Stimulated activated CD4-positive, alpha-beta T cell treated with anti-CD3 and anti-CD28 coated beads, Interleukin-15, amount 100 ng/mL, for 24 hours (primary cell): ENCODE measurements around the gene HBM.
"Not testable (repeated sequence)": the region's sequence is repeated elsewhere in the genome, so short reads cannot be mapped to it uniquely, and the experiment has no call there.

ENCODE experiments used
- DNase-seq: peaks from one replicate; pipeline ENCODE4 v3.0.0-alpha.2; 2020

Gene HBM, protein sequence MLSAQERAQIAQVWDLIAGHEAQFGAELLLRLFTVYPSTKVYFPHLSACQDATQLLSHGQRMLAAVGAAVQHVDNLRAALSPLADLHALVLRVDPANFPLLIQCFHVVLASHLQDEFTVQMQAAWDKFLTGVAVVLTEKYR

DNA sequence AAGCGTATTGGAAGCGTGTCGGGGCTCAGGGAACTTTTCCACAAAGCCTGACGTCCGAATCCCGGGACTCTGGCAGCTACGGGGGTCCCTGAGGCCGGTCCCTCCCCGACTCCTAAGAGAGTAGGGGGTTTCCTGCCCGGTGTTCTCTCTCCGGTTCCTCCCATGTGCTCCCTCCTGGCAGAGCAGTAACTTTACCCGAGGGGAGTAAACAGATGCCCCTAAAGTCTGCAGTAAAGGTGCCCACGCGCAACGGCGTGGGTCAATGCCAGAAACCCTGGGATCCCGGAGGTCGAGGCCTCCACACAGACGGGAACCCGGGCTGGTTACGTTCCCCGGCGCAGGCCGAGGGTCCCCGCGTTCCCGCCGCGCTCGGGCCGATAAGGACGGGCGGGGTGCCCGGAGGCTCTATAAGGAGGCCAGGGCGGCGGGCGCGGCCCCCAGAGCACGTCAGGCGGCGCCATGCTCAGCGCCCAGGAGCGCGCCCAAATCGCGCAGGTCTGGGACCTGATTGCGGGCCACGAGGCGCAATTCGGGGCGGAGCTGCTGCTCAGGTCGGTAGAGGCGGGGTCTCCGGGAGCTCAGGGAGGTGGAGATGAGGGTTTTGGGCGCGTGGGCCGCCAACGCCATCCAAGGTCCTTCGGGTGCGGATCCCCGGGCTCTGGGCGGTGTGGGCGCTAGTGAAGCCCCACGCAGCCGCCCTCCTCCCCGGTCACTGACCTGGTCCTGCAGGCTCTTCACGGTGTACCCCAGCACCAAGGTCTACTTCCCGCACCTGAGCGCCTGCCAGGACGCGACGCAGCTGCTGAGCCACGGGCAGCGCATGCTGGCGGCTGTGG, at the start of gene HBM:
Gene HBM (plus strand): TSS at position 440 of the 836 bp plus-strand sequence. CDS start 20 bp downstream, at position 460.
- DNase-seq, result peak; percentile 41

DNA sequence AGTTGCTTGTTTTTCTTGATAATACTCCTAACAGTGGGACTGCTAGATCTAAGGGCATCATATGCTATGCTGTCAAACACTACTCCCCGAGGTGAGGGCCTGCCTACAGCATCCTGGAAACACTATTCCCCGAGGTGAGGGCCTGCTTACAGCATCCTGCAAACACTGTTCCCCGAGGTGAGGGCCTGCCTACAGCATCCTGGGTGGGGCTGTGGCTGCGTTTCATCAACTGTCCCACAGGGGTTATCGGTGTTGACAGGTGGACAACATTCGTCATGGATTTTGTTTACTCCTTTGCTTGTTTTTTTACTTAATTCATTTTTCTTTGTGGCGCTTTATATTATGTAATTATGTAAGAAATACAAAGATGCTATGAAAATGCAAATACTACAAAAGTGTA, 49.8 kb upstream of the HBM start:
- no peak for DNase-seq

DNA sequence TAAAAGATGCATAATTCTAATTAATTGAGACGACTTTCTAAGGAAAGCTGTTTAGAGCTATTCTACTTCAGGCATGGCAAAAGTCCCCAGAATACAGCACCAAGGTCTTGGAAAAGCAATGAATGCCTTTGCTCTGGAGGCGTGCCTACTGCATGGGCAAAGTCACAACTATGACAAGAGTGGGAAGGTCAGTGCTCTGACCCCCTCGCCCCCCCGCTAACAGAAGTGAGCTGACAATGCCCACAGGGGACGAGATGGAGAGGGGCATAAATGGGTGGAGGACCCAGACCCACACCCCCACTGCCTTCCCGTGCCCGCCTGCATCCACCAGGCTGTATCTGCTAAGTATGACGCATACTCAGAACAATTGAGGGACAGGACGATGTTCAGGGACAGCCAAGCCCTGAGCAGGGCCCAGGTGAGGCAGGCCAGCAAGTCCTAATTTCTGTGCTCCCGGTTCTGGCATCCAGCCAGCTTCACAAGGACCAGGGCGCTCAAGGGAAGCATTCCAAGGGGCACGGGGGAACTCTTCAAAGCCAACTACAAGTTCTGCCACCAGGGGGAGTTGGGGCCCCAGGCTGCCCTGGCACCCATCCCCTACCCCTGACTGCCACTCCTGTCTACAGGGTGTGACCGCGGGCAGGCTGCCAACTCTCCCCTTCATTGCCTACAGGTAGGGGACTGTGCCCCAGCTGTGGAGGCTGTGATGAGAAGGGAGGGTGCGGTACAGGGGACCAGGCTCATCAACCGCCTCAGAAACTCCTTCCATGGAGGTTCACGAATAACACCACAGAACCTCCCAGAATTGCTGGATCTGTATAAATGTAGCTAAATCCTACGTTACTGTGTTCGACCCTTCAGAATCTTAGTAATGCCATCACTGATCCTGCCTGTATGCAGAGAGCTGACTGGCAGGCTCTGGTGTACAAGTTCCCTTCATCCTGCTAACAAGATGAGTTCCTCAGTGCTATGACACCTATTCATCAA, 48.1 kb upstream of the HBM start:
- peak; percentile 75 for DNase-seq

- DNase-seq, result no peak
Measured at GRCh38 chr16:118857-119256, 46.9 kb upstream of the HBM start.

DNA sequence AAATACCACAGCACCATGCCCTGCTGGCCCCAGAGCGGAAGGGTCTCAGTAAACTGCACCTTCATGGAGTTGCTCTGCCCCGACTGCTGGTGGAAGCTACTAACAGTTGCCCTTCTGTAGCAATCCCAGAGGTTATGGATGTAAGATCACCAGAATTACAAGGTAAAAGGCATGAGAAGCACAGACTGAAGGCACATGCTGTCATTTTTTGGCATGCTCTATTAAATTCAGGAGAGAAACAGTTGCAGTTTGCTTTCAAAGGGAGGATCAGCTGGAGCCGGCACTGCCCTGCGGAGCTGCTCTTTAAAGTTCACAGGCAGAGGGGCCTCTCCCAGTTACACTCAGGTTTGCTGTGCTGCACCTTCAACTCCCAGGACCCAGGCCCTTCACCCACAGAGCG, 46.5 kb upstream of the HBM start:
- DNase-seq, result no peak

DNA sequence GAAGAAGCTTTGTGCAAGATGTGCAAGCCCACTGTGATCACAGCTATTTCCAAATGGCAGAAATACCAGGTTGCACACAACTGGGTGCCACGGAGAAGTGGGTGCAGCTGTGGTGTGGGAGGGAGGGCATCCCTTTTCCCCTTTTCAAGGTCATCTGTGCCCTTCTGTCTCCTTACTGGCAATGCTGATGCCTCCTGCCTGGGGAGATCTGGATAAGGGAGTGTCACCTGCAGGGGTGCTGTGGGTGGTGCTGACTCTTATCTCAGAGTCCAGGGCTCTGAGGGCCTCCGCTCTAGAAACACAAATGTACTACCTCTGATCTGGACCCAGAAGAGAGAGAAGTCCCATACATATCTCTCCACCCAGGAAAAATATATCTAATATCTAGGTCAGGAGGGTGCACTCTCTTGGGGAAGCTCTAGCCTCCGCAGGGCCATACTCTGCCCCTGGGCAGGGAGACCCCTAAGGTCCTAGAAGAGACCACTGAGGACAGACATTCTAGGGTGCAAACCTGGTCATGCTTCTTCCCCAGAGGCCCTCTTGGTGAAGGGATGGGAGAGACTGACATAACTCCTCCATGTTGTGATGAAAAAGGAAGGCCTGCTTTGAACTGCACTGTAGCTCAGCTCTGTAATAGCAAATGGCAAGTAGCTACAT, 45.8 kb upstream of the HBM start:
- DNase-seq, result no peak

DNA sequence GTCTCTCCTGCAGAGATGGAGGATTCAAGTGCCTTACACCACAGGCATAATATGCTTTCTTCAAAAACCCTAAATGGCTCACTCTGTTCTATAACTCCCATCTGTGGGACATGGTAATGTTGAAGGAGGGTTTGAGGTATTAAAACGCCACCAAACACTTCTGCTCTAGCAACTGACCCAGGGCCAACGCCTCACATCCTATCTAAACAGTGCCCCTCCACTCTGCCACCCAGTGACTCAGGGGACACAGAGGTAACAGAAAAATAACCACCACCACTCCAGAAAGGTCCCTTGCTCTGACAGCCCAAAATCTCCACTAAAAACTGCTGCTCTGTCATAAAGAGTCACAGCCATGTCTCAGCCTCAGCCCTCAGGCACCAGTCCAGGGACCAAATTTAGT, 45.0 kb upstream of the HBM start:
- DNase-seq, result no peak

DNA sequence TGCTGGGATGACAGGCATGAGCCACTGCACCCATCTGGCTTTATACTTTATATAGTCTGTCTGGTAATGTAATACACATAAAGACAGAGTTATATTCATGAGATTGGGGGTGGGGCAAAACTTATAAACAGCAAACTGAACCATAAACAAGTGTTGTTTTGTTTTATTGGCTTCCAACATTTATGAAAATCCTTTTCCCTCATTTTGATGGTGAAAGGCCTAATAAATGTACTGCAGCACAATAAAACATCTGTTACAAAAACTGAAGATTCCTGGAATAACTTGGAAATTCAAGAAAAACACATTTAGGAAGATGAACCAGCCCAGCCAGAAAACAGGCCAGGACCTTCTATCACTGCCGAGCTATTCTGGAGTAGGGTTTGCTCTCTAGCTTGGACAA, 43.4 kb upstream of the HBM start:
- DNase-seq, result no peak

- not testable (repeated sequence) for DNase-seq
Measured at GRCh38 chr16:123558-124350, 42.0 kb upstream of the HBM start.

GRCh38 chr16:125011-125410, 40.8 kb upstream of the HBM start:
- no peak for DNase-seq

- DNase-seq, result no peak
Measured at GRCh38 chr16:129075-129474, 36.7 kb upstream of the HBM start.

DNA sequence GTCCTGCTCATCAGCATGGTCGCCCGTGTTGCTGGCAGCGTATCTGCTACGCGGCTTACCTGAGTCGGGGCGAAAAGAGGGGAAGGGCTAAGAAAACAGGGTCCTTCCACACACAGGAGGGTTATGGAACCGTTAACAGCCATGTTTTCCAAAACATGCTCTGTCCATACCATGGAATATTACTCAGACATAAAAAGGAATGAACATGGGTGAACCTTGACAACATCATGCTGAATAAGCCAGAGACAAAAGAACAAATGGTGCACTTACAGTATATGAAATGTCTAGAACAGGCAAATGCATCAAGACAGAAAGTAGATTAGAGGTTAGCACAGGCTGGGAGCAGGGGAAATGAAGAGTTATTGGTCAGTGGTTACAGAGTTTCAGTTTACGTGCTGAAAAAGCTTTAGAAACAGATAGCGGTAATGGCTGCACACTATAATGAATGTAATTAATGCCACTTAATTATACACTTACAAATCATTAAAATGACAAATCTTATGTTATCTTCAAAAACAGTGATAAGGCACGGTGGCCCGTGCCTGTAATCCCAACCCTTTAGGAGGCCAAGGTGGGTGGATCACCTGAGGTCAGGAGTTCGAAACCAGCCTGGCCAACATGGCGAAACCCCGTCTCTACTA, 35.1 kb upstream of the HBM start:
- no peak for DNase-seq

DNA sequence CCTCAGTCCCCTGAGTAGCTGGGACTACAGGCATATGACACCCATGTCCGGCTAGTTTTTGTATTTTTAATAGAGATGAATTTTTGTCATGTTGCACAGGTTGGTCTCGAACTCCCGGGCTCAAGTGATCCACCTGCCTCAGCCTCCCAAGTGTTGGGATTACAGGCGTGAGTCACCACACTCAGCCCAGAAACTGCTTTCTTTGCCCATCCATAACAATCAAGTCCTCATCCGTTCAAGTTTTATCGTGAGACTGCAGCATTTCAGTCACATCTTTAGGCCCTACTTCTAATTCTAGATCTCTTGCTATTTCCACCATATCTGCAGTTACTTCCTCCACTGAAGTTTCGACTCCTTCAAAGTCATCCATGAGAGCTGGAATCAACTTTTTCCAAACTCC, 33.7 kb upstream of the HBM start:
- no peak for DNase-seq

- DNase-seq, result no peak
Measured at GRCh38 chr16:133716-134115, 32.1 kb upstream of the HBM start.

GRCh38 chr16:138049-138417, 27.7 kb upstream of the HBM start:
- peak; percentile 40 for DNase-seq

DNA sequence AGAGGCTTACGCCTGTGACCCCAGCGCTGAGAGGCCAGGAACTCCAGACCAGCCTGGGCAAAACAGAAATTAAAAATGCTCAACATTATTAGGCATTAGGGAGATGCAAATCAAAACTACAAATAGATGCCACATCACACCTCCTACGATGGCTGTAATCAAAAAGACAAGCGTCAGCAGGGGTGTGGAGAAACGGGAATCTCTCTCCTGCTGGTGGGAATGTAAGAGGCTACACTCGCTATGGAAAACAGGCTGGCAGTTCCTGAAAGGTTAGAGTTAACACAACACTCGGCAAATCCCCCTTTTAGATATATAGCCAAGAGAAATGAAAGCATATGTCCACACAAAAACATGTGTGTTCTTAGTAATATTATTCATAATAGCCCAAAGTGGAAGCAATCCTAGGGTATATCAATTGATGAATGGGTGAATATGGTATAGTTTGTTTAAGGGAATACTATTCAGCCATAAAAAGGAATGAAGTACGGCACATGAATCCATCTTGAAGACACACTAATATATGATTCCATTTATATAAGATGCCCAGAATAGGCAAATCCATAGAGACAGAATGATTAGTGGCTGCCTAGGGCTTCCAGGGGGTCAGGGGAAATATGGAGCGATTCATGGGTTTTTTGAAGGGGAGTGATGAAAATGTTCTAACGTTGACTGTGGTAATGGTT, 25.5 kb upstream of the HBM start:
- no peak for DNase-seq

DNA sequence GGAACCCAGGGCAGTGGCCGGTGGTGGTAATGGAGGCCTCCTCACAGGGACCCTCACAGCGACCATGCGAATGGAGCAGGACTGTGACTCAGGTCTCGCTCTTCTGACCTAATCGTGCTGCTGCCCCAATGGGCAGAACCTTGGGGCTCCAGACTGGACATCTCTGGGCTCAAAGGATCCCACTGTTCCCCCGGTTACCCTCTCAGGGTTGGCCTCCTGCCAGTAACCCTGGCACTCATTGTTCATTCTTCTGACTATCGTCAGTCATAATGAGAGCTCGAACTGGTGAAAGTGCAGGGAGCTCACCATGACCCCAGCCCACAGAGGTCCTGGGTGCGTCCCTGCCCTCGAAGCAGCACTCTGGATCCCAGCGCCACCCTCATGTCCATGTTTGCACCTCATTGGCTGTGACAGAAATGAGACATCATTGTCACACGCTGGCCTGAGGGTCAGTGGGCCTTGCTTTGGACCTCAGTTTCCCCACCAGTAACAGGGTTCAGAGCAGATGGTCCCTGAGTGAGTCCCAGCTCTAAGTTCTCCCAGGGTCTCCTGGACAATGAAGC, 23.3 kb upstream of the HBM start:
- no peak for DNase-seq

DNA sequence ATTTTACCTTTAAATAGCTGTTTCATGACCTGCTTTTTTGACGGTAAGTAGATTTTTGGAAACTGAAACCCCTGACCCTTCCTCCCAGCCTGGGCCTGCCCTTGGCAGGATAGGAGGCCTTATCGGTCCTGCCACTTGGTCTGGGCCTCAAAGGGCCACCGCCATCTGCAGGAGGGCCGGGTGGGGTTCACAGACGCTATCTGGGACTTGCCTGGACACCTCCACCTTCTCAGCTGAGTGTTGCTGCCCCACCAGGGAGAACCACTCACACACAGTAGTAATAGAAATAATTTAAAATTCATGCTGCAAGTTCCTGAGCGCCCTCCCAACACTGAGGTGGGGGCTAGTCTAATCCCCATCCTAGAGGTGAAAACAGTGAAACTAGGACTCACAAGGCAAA, 22.7 kb upstream of the HBM start:
- no peak for DNase-seq

- no peak for DNase-seq
Measured at GRCh38 chr16:143456-143855, 22.3 kb upstream of the HBM start.

DNA sequence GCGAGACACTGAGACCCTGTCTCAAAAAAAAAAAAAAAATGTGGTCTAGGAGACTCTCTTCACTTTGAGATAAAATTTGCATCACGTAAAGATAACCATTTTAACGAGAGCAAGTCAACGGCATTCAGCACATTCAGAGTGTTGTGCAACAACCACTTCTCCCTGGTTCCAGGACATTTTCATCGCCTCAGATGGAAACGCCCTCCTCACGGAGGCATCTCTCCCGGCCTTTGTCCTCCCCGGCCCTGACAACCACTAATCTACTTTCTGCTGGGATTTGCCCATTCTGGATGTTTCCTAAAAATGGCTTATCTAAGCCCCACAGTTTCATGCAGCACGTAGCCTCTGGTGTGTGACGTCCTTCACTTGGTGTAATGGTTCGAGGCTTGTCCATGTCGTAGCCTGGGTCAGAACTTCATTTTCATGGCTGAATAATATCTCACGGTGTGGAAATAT, 21.0 kb upstream of the HBM start:
- no peak for DNase-seq

DNA sequence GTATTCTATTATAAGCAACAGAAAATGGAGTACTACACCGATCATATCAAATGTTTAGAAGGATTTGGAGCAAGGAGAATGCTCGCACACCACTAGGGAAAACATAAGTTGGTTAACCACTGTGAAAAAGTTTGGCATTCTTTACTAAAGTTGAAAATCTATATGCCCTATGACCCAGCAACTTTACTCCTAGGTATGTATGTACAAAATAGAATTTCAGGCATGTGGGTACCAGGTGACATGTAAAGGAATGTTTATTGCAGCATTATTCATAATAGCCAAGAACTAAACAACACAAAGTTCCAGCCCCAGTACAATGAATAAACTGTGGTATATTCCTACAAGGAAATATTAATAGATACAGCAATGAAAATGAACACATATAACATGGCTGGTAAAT, 19.1 kb upstream of the HBM start:
- DNase-seq, result no peak
